ENCODE results near the gene PRDX1. TPM values are rescaled to one million over a fixed set of nuclear protein-coding genes. Genes with fewer than 3 reads are reported as not detected.

The PRDX1 gene
- total and polyA plus RNA-seq, 2 of the 13 experiments (the other 11 are each of a cell fraction or from before 2014, with no cell fraction given): 761 to 1,898 TPM

- TF ChIP-seq, protein P1, sequence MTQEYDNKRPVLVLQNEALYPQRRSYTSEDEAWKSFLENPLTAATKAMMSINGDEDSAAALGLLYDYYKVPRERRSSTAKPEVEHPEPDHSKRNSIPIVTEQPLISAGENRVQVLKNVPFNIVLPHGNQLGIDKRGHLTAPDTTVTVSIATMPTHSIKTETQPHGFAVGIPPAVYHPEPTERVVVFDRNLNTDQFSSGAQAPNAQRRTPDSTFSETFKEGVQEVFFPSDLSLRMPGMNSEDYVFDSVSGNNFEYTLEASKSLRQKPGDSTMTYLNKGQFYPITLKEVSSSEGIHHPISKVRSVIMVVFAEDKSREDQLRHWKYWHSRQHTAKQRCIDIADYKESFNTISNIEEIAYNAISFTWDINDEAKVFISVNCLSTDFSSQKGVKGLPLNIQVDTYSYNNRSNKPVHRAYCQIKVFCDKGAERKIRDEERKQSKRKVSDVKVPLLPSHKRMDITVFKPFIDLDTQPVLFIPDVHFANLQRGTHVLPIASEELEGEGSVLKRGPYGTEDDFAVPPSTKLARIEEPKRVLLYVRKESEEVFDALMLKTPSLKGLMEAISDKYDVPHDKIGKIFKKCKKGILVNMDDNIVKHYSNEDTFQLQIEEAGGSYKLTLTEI (CRISPR knock-in tag; conservative IDR thresholded peaks at IDR 0.05): no peak
- TF ChIP-seq, protein P2, sequence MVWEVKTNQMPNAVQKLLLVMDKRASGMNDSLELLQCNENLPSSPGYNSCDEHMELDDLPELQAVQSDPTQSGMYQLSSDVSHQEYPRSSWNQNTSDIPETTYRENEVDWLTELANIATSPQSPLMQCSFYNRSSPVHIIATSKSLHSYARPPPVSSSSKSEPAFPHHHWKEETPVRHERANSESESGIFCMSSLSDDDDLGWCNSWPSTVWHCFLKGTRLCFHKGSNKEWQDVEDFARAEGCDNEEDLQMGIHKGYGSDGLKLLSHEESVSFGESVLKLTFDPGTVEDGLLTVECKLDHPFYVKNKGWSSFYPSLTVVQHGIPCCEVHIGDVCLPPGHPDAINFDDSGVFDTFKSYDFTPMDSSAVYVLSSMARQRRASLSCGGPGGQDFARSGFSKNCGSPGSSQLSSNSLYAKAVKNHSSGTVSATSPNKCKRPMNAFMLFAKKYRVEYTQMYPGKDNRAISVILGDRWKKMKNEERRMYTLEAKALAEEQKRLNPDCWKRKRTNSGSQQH (CRISPR knock-in tag; IDR thresholded peaks at IDR 0.05; ENCODE audit: low read depth): peak; percentile 97
- TF ChIP-seq SIN3B (IDR thresholded peaks at IDR 0.05; ENCODE audit: low read length) (no peak), JUN (CRISPR knock-in tag; IDR thresholded peaks at IDR 0.05) (peak; percentile 61), TSC22D2 (CRISPR knock-in tag; IDR thresholded peaks at IDR 0.05; ENCODE audit: borderline replicate concordance) (peak; percentile 97; the same call in 1 of the 2 replicates), NFAT5 (CRISPR knock-in tag; IDR thresholded peaks at IDR 0.05) (peak; percentile 87; the same call in 1 of the 2 replicates), RBFOX2 (IDR thresholded peaks at IDR 0.05; ENCODE audit: low read depth, low read length) (peak; percentile 100), HNRNPLL (IDR thresholded peaks at IDR 0.05; ENCODE audit: low read depth, low read length, poor library complexity, severe bottlenecking) (peak; percentile 95), ATRX (CRISPR knock-in tag; IDR thresholded peaks at IDR 0.05; ENCODE audit: borderline replicate concordance) (no peak), NFRKB (IDR thresholded peaks at IDR 0.05) (no peak), ELK4 (CRISPR knock-in tag; IDR thresholded peaks at IDR 0.05; ENCODE audit: borderline replicate concordance) (0 out of 2 replicates have a peak, but pooled peaks have one; percentile 27), NONO (IDR thresholded peaks at IDR 0.05) (no peak), NONO (CRISPR knock-in tag; conservative IDR thresholded peaks at IDR 0.05) (peak; percentile 87), GATA4 (IDR thresholded peaks at IDR 0.05; ENCODE audit: borderline replicate concordance, low read depth) (peak; percentile 93), ZNF260 (CRISPR knock-in tag; IDR thresholded peaks at IDR 0.05; ENCODE audit: borderline replicate concordance, low read depth) (no peak), NAIF1 (CRISPR knock-in tag; IDR thresholded peaks at IDR 0.05; ENCODE audit: borderline replicate concordance) (peak; percentile 82)
- TF ChIP-seq, protein P3, sequence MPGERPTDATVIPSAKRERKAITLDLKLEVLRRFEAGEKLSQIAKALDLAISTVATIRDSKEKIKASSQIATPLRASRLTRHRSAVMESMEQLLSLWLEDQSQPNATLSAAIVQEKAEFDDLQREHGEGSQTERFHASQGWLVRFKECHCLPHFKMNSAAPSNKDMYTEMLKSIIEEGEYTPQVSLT (CRISPR knock-in tag; IDR thresholded peaks at IDR 0.05; ENCODE audit: borderline replicate concordance, low read depth): peak; percentile 88; the same call in 1 of the 2 replicates
Measured at GRCh38 chr1:45521413-45522323, at the start of gene PRDX1 (continued).

All from HepG2 (cell line).